Stimulated activated CD8-positive, alpha-beta memory T cell treated with anti-CD3 and anti-CD28 coated beads, Interleukin-7, amount 100 ng/mL, for 48 hours (primary cell): ENCODE results near the gene PPIL4.

Source experiments
- DNase-seq, 2 donors: peaks; one replicate each; pipeline ENCODE4 v3.0.0-alpha.2; 2020; ENCODE audit warnings: low read depth in 1 of 2; ENCODE audit errors: extremely low read depth in 1 of 2

Gene PPIL4

GRCh38 chr6:149484733-149485700 lies 60.8 kb downstream of the PPIL4 start, which contains the start of gene ZC3H12D:
TSS of gene ZC3H12D (minus strand) at chr6:149485014. CDS start at chr6:149474543, 10,471 bp downstream.
- peak; percentile 50 to 69 for DNase-seq

GRCh38 chr6:149483849-149484655 lies 61.8 kb downstream of the PPIL4 start:
- no peak for DNase-seq

- no peak for DNase-seq
These were observed 62.5 kb downstream of the PPIL4 start for GRCh38 chr6:149483334-149483725.

GRCh38 chr6:149482545-149483333 lies 63.1 kb downstream of the PPIL4 start:
- DNase-seq, result no peak

- DNase-seq, result no peak
These were observed 65.2 kb downstream of the PPIL4 start for GRCh38 chr6:149480502-149481280.

GRCh38 chr6:149478631-149479314 lies 67.1 kb downstream of the PPIL4 start:
- no peak for DNase-seq

- no peak for DNase-seq
These were observed 68.3 kb downstream of the PPIL4 start for GRCh38 chr6:149477544-149477943.

GRCh38 chr6:149476789-149477455 lies 68.9 kb downstream of the PPIL4 start:
- DNase-seq, result no peak

- no peak for DNase-seq
These were observed 71.5 kb downstream of the PPIL4 start for GRCh38 chr6:149474108-149474935.

- no peak for DNase-seq
These were observed 72.5 kb downstream of the PPIL4 start for GRCh38 chr6:149473080-149474052.

- DNase-seq, result no peak
These were observed 73.6 kb downstream of the PPIL4 start for GRCh38 chr6:149472241-149472640.

- no peak for DNase-seq
These were observed 74.0 kb downstream of the PPIL4 start for GRCh38 chr6:149471801-149472200.

GRCh38 chr6:149470948-149471347 lies 74.9 kb downstream of the PPIL4 start:
- no peak for DNase-seq

GRCh38 chr6:149468179-149468578 lies 77.7 kb downstream of the PPIL4 start:
- DNase-seq, result no peak

- no peak for DNase-seq
These were observed 78.6 kb downstream of the PPIL4 start for GRCh38 chr6:149467265-149467664.

- no peak for DNase-seq
These were observed 81.4 kb downstream of the PPIL4 start for GRCh38 chr6:149464411-149464810.

- DNase-seq, result no peak
These were observed 82.1 kb downstream of the PPIL4 start for GRCh38 chr6:149463781-149464180.
